Endothelial cell of umbilical vein (primary cell): Measurements from ENCODE around the gene OPCML. TPM values are rescaled to one million over a fixed set of nuclear protein-coding genes. Genes with fewer than 3 reads are reported as not detected.

Experiments used
- BruUV-seq: library from RNA; stranded (reverse); fragments of 400-500 nt; replicated peaks from 2 replicates; lab custom pipeline; 2021; lab: Mats Ljungman, UMichigan
- CTCF ChIA-PET: fragments of 300-600, 350-600 bp; sonication (Branson Sonifier 250); formaldehyde crosslinking; loops from one replicate; lab custom pipeline; 2021; ENCODE audit warnings: antibody characterized with exemption, inconsistent platforms; lab: Charles Lee
- POLR2A ChIA-PET: fragments of 300-600, 350-600 bp; sonication (Branson Sonifier 250); formaldehyde crosslinking; loops from one replicate; lab custom pipeline; 2021; ENCODE audit warnings: antibody characterized with exemption, inconsistent platforms; lab: Charles Lee
- DNase-seq: peaks from one replicate; pipeline ENCODE4 v3.0.0-alpha.2; 2011; ENCODE audit warnings: low read depth, low spot score
- FAIRE-seq: peaks from 2 replicates; lab custom pipeline; 2011; peaks lifted over from hg19 to GRCh38; lab: Jason Lieb, UNC
- H2AFZ ChIP-seq: 2 replicates; pipeline ENCODE4 v1.6.0; 2012; ENCODE audit warnings: low read depth, low read length, control low read depth, inconsistent platforms
- H3K27ac ChIP-seq: 2 replicates; pipeline ENCODE4 v1.5.1; 2011; ENCODE audit warnings: low read depth, mild to moderate bottlenecking, control low read depth, low read length, moderate library complexity; ENCODE audit not compliant: insufficient read depth
- H3K27me3 ChIP-seq, 2 experiments: 2 replicates each; pipeline versions ENCODE4 v1.6.0 to v1.6.1; 2011; ENCODE audit warnings: low read length in 2 of 2, mixed read lengths in 1 of 2; ENCODE audit not compliant: control insufficient read depth in 2 of 2, insufficient read depth in 2 of 2
- H3K36me3 ChIP-seq, 2 experiments: 2 replicates in 1 of 2; 3 replicates in 1 of 2; pipeline ENCODE4 v1.5.1; 2011; ENCODE audit warnings: low read length in 2 of 2, mild to moderate bottlenecking in 1 of 2, moderate library complexity in 1 of 2; ENCODE audit not compliant: control insufficient read depth in 2 of 2, insufficient read depth in 2 of 2; ENCODE audit errors: extremely low read depth in 1 of 2
- H3K4me1 ChIP-seq: 3 replicates; pipeline ENCODE4 v1.5.1; 2011; ENCODE audit warnings: mild to moderate bottlenecking, low read length; ENCODE audit not compliant: control insufficient read depth, insufficient read depth; ENCODE audit errors: extremely low read depth
- H3K4me2 ChIP-seq: 2 replicates; pipeline ENCODE4 v1.6.1; 2011; ENCODE audit warnings: low read length, control low read depth, mixed read lengths; ENCODE audit not compliant: insufficient read depth
- H3K4me3 ChIP-seq, 3 experiments: fragments of 200-600 bp in 1 of 3; sonication (generic), shearing (Covaris generic) in 1 of 3; replicated peaks in 1 of 3; 2 replicates each; pipeline ENCODE4 v1.5.1; 2011 to 2016; ENCODE audit warnings: control low read depth in 3 of 3, low read length in 3 of 3, mild to moderate bottlenecking in 2 of 3, inconsistent platforms in 1 of 3, low read depth in 1 of 3, moderate library complexity in 1 of 3; ENCODE audit not compliant: insufficient read depth in 1 of 3
- H3K79me2 ChIP-seq: 2 replicates; pipeline ENCODE4 v1.6.0; 2012; ENCODE audit warnings: low read length, inconsistent platforms; ENCODE audit not compliant: control insufficient read depth, insufficient read depth
- H3K9ac ChIP-seq: replicated peaks from 2 replicates; pipeline ENCODE3; 2011; ENCODE audit warnings: low read length, control low read depth; ENCODE audit not compliant: insufficient read depth; ENCODE audit errors: extremely low read depth
- H3K9me1 ChIP-seq: replicated peaks from 3 replicates; pipeline ENCODE4 v1.6.0; 2011; ENCODE audit warnings: mild to moderate bottlenecking, low read length; ENCODE audit not compliant: control insufficient read depth, insufficient read depth; ENCODE audit errors: extremely low read depth
- H3K9me3 ChIP-seq: replicated peaks from 2 replicates; pipeline ENCODE4 v1.5.1; 2012; ENCODE audit warnings: low read length, inconsistent platforms; ENCODE audit not compliant: control insufficient read depth, insufficient read depth
- H4K20me1 ChIP-seq: replicated peaks from 2 replicates; pipeline ENCODE3; 2011; ENCODE audit warnings: mild to moderate bottlenecking, low read length; ENCODE audit not compliant: control insufficient read depth, insufficient read depth; ENCODE audit errors: extremely low read depth
- CTCF ChIP-seq, 2 donors: IDR thresholded peaks; 1 replicate in 1 of 2; 2 replicates in 1 of 2; pipeline ENCODE4 v1.5.1; 2011; ENCODE audit warnings: low read length in 2 of 2, mild to moderate bottlenecking in 2 of 2, moderate library complexity in 2 of 2, control low read depth in 1 of 2, inconsistent platforms in 1 of 2, low read depth in 1 of 2; ENCODE audit not compliant: insufficient read depth in 1 of 2; ENCODE audit errors: extremely low read depth in 1 of 2
- EZH2 ChIP-seq: IDR thresholded peaks from 2 replicates; pipeline ENCODE4 v1.6.1; 2012; ENCODE audit warnings: borderline replicate concordance, low read depth, mild to moderate bottlenecking, moderate library complexity, low read length, inconsistent platforms; ENCODE audit not compliant: severe bottlenecking
- FOS ChIP-seq: IDR thresholded peaks from 2 replicates; pipeline ENCODE4 v1.6.1; 2011; ENCODE audit warnings: mild to moderate bottlenecking, low read length, moderate library complexity, borderline replicate concordance; ENCODE audit not compliant: insufficient read depth
- GATA2 ChIP-seq: IDR thresholded peaks from 2 replicates; pipeline ENCODE4 v1.7.0; 2011; ENCODE audit warnings: low read depth, mild to moderate bottlenecking, moderate library complexity, mixed read lengths, low read length; ENCODE audit not compliant: insufficient read length, insufficient read depth
- JUN ChIP-seq: IDR thresholded peaks from 2 replicates; pipeline ENCODE4 v1.6.1; 2011; ENCODE audit warnings: borderline replicate concordance, low read depth; ENCODE audit not compliant: insufficient read length, insufficient read depth
- MYC ChIP-seq: IDR thresholded peaks from one replicate; pipeline ENCODE4 v1.6.1; 2011; ENCODE audit warnings: mild to moderate bottlenecking, low read depth, low read length
- POLR2A ChIP-seq: IDR thresholded peaks from 2 replicates; pipeline ENCODE4 v1.6.1; 2012; ENCODE audit warnings: low read depth, mild to moderate bottlenecking, control low read depth, low read length
- POLR2AphosphoS5 ChIP-seq: IDR thresholded peaks from 2 replicates; pipeline ENCODE4 v1.6.1; 2012; ENCODE audit warnings: low read depth, mild to moderate bottlenecking, control low read depth, low read length, moderate library complexity; ENCODE audit not compliant: insufficient read depth
- dilution Hi-C: fragments of 300-500 bp; cut with MboI; formaldehyde crosslinking; loops from one replicate; pipeline ENCODE4 v1.15.0; 2019; ENCODE audit warnings: low sequenced_read_pairs; ENCODE audit not compliant: extremely low pct_ligation_motif_present
- intact Hi-C: fragments of 100-400 bp; cut with micrococcal nuclease; formaldehyde crosslinking; loops from one replicate; pipeline ENCODE4 v1.10.0; 2022
- polyA plus RNA-seq, 4 experiments: library from polyadenylated mRNA; depleted of rRNA in 3 of 4; stranded (reverse) in 3 of 4; unstranded in 1 of 4; fragments of >200 nt; gene quantifications; 2 replicates each; pipeline versions ENCODE4 v1.2.1 to v1.2.3, GENCODE V29; 2011 to 2012; ENCODE audit warnings: missing spikeins in 1 of 4
- total RNA-seq: library from RNA; stranded (reverse); gene quantifications from 2 replicates; pipeline ENCODE4 v1.2.3, GENCODE V29; 2021
- TF ChIP-seq, protein P1 (sequence below): IDR thresholded peaks from 2 replicates; pipeline ENCODE4 v1.6.1; 2011; ENCODE audit not compliant: insufficient read depth, insufficient read length

The OPCML gene
- total and polyA plus RNA-seq, 2 donors (not counting 3 experiments of a cell fraction or from before 2014, with no cell fraction given), result not detected

- H2AFZ ChIP-seq, result no peak overlapping the region
- FAIRE-seq (no peak), DNase-seq (no peak)
- no peaks in the 10 kb centered on the region for H3K4me1 ChIP-seq
- ChIA-PET CTCF (no interaction called here), POLR2A (no interaction called here)
- no peaks in the 10 kb centered on the region for H3K36me3 ChIP-seq
- H3K9me1 ChIP-seq, result no peaks in the 10 kb centered on the region
- H3K9me3 ChIP-seq, result peaks cover 7% of the 10 kb centered on the region
- no peaks in the 10 kb centered on the region for H4K20me1 ChIP-seq
- no TSS peak for BruUV-seq
- H3K4me3 ChIP-seq, result no peak overlapping the region
- dilution Hi-C loops, result no loop called here
- H3K9ac ChIP-seq, result no peak overlapping the region
- no peak overlapping the region for H3K4me2 ChIP-seq
- intact Hi-C loops, result no loop called here
- TF ChIP-seq, protein P1, sequence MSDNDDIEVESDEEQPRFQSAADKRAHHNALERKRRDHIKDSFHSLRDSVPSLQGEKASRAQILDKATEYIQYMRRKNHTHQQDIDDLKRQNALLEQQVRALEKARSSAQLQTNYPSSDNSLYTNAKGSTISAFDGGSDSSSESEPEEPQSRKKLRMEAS, result no peak
- TF ChIP-seq POLR2AphosphoS5 (no peak), EZH2 (no peak), CTCF (IDR thresholded peaks at IDR 0.05; ENCODE audit: extremely low read depth in 1 of 2, insufficient read depth in 1 of 2, low read depth in 1 of 2, low read length in 2 of 2) (no peak), JUN (no peak), MYC (no peak), FOS (no peak), GATA2 (no peak), POLR2A (no peak)
- H3K27ac ChIP-seq, result no peak overlapping the region
- H3K27me3 ChIP-seq, result no peaks in the 10 kb centered on the region
- no peaks in the 10 kb centered on the region for H3K79me2 ChIP-seq
These were observed 312.8 kb downstream of the OPCML start for GRCh38 chr11:133219543-133219942.
